Stimulated activated naive CD4-positive, alpha-beta T cell (primary cell): ENCODE measurements around the gene APOE.
A peak's percentile ranks its signal among the peaks of the same experiment; 100 is the strongest.
"Not testable (repeated sequence)": the region's sequence is repeated elsewhere in the genome, so short reads cannot be mapped to it uniquely, and the experiment has no call there.

Source experiments
- DNase-seq, 6 experiments: peaks; one replicate each; lab custom pipeline; 2025; lab: John Stamatoyannopoulos, UW

The APOE gene

GRCh38 chr19:44884566-44884965, 21.0 kb upstream of the APOE start:
- DNase-seq, result no peak

DNA sequence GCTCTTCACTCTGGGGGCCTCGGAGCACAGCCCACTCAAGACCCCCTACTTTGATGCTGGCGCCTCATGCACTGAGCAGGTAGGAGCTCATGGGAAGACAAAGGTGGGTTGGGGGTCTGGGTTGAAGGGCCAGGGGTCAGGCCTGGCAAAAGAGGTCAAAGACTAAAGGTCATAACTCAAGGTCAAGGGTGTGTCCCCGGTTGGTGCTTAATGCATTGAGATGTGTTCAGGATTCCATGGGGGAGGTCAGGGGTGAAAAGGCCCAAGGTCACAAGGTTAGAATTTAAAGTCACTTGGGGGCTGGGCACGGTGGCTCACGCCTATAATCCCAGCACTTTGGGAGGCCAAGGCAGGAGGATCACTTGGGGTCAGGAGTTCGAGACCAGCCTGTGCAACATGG, 19.5 kb upstream of the APOE start:
- no peak for DNase-seq

DNA sequence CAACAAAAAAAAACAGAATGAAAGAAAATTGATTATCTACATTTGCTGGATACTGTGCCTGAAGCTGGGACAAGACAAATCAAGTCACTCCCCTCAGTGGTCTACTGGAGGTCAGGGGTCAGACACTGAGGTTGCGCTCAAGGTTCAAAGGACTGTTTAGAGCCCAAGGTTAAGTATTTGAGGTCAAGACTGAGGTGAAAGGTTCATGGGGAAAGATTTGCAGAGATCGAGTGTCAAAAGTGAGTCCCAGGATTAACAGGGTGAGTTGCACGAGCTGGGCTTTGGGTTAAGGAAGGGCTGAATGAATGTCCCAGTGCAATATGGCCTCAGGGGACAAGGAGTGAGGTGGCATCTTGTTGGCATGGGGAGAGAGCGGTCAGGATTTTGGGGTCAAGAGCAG, 17.9 kb upstream of the APOE start:
- no peak for DNase-seq

GRCh38 chr19:44888335-44888734, 17.3 kb upstream of the APOE start:
- not testable (repeated sequence) for DNase-seq

DNA sequence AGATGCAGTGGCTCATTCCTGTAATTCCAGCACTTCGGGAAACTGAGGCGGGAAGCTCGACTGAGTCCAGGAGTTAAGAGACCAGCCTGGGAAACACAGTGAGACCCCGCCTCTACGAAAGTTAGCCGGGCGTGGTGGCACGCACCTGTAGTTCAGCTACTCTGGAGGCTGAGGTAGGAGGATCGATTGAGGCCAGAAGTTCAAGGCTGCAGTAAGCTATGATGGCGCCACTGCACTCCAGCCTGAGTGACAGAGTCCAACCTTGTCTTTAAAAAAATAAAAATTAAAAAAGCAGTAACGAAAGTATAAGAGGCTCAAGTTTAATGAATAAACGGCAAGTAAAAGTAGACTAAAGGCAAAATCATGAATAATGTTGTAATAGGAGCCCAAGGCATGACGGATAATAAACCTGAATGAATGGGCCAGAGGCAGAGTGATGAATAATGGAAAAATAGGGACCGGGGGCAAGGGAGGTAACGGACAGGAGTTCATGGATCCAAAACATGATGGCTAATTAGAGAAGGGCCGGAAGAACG, 15.7 kb upstream of the APOE start:
- DNase-seq, result no peak

- DNase-seq, result peak; percentile 98 to 100 (median 100)
Observed at GRCh38 chr19:44890366-44891015, 15.1 kb upstream of the APOE start.

DNA sequence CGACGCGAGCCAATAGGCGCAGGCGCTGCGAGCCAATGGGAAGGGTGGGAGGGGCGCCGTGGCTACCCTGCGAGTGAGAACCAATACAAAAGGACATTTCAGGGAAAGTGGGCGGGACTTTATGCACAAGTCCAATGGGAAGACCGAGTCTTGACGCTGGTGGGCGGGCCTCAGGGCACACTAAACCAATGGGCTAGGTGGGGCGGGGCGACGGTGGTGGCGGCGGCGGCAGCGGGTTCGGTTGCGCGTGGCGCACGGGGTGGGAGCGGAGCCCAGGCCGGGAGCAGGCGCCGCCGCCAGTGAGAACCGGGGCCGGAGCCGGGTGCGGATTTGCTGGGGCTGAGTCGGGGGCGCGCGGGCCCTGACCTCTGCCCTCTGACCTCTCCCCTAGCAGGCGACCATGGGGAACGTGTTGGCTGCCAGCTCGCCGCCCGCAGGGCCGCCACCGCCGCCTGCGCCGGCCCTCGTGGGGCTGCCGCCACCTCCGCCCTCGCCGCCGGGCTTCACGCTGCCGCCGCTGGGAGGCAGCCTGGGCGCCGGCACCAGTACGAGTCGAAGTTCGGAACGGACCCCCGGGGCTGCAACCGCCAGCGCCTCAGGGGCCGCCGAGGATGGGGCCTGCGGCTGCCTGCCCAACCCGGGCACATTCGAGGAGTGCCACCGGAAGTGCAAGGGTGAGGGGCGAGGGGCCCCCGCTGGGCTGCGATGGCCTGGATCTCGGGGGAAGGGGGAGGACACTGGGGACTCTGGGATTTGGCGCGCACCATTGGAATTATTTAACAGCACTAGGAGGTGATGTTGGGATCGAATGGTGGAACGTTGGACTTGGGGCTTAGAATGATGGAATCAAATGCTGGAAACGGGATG, 14.3 kb upstream of the APOE start, which contains the start of gene TOMM40:
Gene TOMM40 (plus strand): TSS at position 239 of the 867 bp plus-strand sequence. CDS start 162 bp downstream, at position 401.
- DNase-seq, result no peak

DNA sequence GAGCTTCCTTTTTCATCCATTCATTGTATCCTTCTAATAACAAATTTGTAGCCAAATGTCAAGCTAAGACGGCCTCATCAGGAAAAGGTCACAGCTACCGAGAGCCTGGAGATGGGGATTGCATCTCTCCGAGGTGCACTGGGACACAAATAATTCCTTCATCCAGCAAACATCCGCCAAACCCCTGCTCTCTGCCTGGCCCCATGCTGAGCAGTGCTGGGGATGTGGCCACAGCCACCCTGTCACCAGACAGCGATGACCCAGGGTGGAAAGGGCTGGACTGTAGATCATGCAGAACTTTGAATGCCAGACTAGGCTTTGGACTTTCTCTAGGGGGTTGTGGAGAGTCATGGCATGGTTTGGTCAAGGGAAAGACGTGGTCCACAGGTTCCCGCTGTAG, 12.7 kb upstream of the APOE start:
- DNase-seq, result no peak

DNA sequence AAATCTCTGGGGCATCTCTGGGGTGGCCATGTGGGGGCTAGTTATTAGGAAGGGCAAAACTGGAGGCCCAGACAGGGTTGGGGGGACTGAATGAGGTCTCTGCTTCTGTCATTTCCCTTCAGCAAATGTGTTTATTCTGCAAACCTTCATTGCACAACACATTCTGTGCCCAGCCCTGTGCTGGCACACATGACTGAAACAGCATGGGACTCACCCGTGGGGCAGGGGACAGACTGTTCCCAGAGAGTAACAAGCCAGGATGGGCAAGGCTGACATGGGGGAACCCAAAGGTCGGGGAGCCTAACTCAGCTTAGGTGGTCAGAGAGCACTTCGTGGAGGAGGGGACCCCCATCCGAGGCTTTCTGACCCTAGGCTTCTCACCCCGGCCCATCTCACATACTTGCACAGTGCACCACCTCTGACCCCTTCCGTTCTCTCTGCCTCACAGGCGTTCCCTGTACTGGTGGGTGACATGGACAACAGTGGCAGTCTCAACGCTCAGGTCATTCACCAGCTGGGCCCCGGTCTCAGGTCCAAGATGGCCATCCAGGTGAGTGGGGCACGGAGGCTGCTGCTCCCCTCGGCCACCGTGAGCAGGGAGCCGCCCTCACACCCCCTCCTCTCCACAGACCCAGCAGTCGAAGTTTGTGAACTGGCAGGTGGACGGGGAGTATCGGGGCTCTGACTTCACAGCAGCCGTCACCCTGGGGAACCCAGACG, 12.1 kb upstream of the APOE start:
- DNase-seq, result no peak

DNA sequence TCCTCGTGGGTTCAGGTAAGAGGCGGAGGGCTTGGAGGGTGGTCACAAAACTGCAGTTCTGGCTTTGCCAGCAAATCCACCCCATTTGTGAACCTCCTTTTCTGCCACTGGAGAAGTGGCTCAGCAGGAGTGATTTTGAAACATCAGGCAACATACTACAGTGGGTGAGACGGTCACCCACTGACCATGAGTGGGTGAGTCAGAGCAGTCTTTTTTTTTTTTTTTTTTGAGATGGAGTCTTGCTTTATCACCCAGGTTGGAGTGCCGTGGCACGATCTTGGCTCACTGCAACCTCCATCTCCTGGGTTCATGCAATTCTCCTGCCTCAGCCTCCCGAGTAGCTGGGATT, 11.6 kb upstream of the APOE start:
- no peak for DNase-seq

DNA sequence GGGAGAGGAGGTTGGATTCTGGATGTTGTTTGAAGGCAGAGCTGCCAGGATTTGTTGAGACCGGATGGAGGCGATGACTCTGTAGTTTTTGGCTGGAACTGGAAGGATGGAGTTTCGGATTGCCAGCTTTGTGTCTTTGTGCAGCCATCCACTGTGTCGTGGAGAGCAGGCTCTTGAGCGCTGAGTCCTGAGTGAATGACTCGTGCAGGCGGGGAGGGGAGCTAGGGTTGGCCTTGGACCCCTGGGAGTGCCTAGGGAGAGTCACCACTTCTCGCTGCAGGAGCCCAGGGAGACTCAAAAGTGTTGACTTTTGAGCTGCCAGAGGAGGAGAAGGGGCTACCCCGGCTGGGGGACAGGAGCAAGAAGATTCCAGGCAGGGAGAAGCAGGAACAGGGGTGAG, 10.7 kb upstream of the APOE start:
- DNase-seq, result no peak

- DNase-seq, result no peak
Observed at GRCh38 chr19:44897835-44898234, 7.8 kb upstream of the APOE start.

GRCh38 chr19:44900328-44901244, 5.0 kb upstream of the APOE start:
- no peak for DNase-seq

GRCh38 chr19:44903216-44903601, 2.4 kb upstream of the APOE start:
- no peak for DNase-seq

DNA sequence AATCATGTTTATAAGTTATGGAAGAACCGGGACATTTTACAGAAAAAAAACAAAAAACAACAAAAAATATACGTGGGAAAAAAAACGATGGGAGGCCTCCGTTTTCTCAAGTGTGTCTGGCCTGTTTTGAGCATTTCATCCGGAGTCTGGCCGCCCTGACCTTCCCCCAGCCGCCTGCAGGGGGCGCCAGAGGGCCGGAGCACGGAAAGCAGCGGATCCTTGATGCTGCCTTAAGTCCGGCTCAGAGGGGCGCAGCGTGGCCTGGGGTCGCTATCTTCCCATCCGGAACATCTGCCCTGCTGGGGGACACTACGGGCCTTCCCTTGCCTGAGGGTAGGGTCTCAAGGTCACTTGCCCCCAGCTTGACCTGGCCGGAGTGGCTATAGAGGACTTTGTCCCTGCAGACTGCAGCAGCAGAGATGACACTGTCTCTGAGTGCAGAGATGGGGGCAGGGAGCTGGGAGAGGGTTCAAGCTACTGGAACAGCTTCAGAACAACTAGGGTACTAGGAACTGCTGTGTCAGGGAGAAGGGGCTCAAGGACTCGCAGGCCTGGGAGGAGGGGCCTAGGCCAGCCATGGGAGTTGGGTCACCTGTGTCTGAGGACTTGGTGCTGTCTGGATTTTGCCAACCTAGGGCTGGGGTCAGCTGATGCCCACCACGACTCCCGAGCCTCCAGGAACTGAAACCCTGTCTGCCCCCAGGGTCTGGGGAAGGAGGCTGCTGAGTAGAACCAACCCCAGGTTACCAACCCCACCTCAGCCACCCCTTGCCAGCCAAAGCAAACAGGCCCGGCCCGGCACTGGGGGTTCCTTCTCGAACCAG, 1.8 kb upstream of the APOE start:
- peak in 5 of 6 experiments; percentile 56 to 79 (median 61) for DNase-seq

- DNase-seq, result peak in 1 of 6 experiments; percentile 7
Observed at GRCh38 chr19:44904426-44904994, 1.1 kb upstream of the APOE start.

DNA sequence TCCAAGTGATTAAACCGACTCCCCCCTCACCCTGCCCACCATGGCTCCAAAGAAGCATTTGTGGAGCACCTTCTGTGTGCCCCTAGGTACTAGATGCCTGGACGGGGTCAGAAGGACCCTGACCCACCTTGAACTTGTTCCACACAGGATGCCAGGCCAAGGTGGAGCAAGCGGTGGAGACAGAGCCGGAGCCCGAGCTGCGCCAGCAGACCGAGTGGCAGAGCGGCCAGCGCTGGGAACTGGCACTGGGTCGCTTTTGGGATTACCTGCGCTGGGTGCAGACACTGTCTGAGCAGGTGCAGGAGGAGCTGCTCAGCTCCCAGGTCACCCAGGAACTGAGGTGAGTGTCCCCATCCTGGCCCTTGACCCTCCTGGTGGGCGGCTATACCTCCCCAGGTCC, 2.0 kb downstream of the APOE start:
- DNase-seq, result no peak

- DNase-seq, result no peak
Observed at GRCh38 chr19:44908074-44908835, 2.7 kb downstream of the APOE start.

DNA sequence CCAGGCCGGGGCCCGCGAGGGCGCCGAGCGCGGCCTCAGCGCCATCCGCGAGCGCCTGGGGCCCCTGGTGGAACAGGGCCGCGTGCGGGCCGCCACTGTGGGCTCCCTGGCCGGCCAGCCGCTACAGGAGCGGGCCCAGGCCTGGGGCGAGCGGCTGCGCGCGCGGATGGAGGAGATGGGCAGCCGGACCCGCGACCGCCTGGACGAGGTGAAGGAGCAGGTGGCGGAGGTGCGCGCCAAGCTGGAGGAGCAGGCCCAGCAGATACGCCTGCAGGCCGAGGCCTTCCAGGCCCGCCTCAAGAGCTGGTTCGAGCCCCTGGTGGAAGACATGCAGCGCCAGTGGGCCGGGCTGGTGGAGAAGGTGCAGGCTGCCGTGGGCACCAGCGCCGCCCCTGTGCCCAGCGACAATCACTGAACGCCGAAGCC, 3.3 kb downstream of the APOE start:
- DNase-seq, result no peak
